ENCODE data around the gene NDUFS7. TPM values are rescaled to one million over a fixed set of nuclear protein-coding genes. Genes with fewer than 3 reads are reported as not detected.

The NDUFS7 gene
- total RNA-seq, 4 donors from 2014 or later: 77.7 to 106 (median 86.1) TPM

- peaks cover 3 to 55% (median 19%) of the 10 kb centered on the region in 3 donors for H3K4me1 ChIP-seq
- no peaks in the 10 kb centered on the region for H3K27me3 ChIP-seq
- peaks cover 0 to 43% of the 10 kb centered on the region in 2 donors for H3K36me3 ChIP-seq
- H3K9me3 ChIP-seq: no peaks in the 10 kb centered on the region
- WGBS, 2 donors (ENCODE audit: low coverage in 1 of 2): 72% methylated on average over 6 of the region's 42 CpGs; no CpG with 5 or more reads in 1 of the 2 donors
- TF ChIP-seq POLR2AphosphoS5 (IDR thresholded peaks at IDR 0.05) (no peak), POLR2A (IDR thresholded peaks at IDR 0.05) (no peak), EP300 (IDR thresholded peaks at IDR 0.05) (no peak)
- TF ChIP-seq, protein P1, sequence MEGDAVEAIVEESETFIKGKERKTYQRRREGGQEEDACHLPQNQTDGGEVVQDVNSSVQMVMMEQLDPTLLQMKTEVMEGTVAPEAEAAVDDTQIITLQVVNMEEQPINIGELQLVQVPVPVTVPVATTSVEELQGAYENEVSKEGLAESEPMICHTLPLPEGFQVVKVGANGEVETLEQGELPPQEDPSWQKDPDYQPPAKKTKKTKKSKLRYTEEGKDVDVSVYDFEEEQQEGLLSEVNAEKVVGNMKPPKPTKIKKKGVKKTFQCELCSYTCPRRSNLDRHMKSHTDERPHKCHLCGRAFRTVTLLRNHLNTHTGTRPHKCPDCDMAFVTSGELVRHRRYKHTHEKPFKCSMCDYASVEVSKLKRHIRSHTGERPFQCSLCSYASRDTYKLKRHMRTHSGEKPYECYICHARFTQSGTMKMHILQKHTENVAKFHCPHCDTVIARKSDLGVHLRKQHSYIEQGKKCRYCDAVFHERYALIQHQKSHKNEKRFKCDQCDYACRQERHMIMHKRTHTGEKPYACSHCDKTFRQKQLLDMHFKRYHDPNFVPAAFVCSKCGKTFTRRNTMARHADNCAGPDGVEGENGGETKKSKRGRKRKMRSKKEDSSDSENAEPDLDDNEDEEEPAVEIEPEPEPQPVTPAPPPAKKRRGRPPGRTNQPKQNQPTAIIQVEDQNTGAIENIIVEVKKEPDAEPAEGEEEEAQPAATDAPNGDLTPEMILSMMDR (IDR thresholded peaks at IDR 0.05): no peak
- no peak overlapping the region for H3K4me3 ChIP-seq
- H3K27ac ChIP-seq: no peak overlapping the region
- no peak for ATAC-seq
These were observed 13.3 kb downstream of the NDUFS7 start for GRCh38 chr19:1396768-1397679.

GRCh38 chr19:1397838-1398237, 14.1 kb downstream of the NDUFS7 start:
- no peak overlapping the region for H3K4me3 ChIP-seq
- no peaks in the 10 kb centered on the region for H3K27me3 ChIP-seq
- TF ChIP-seq POLR2A (IDR thresholded peaks at IDR 0.05) (no peak), EP300 (IDR thresholded peaks at IDR 0.05) (no peak), POLR2AphosphoS5 (IDR thresholded peaks at IDR 0.05) (no peak)
- TF ChIP-seq, protein P1 (IDR thresholded peaks at IDR 0.05): no peak
- H3K4me1 ChIP-seq: peaks cover 3 to 63% (median 19%) of the 10 kb centered on the region in 3 donors
- WGBS, 2 donors (ENCODE audit: low coverage in 1 of 2): 89% methylated on average over 1 of the region's 9 CpGs; no CpG with 5 or more reads in 1 of the 2 donors
- no peak for ATAC-seq
- no peak overlapping the region for H3K27ac ChIP-seq
- peaks cover 0 to 35% of the 10 kb centered on the region in 2 donors for H3K36me3 ChIP-seq
- no peaks in the 10 kb centered on the region for H3K9me3 ChIP-seq

DNA sequence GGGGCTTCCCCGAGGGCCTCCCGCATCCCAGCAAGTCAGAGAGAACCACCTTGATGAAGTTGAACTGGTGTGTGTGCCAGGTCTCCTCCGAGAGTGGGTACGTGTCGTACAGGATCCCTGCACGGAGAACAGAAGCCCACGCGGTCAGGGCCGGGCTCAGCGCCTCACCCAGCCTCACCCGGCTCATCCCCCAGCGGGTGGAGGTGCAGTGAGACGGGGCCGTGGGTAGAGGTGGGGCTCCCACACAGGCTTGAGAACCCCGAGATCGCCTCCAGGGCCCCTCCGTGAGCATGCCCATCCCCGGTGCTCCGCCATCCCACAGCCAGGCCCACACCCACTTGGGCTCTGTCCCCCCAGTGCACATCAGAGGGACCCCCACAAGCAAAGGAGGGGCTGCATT, 15.4 kb downstream of the NDUFS7 start:
- no CpG with 5 or more reads among the region's 19 CpGs for WGBS, 2 donors (ENCODE audit: low coverage in 1 of 2)
- Histone ChIP-seq H3K9me3 (no peaks in the 10 kb centered on the region), H3K27me3 (no peaks in the 10 kb centered on the region), H3K27ac (no peak overlapping the region), H3K36me3 (peaks cover 0 to 23% of the 10 kb centered on the region in 2 donors), H3K4me1 (peaks cover 3 to 63% (median 19%) of the 10 kb centered on the region in 3 donors), H3K4me3 (no peak overlapping the region)
- TF ChIP-seq POLR2AphosphoS5 (IDR thresholded peaks at IDR 0.05): no peak
- TF ChIP-seq EP300 (IDR thresholded peaks at IDR 0.05): no peak
- TF ChIP-seq POLR2A (IDR thresholded peaks at IDR 0.05): no peak
- TF ChIP-seq, protein P1 (IDR thresholded peaks at IDR 0.05): no peak
- no peak for ATAC-seq

DNA sequence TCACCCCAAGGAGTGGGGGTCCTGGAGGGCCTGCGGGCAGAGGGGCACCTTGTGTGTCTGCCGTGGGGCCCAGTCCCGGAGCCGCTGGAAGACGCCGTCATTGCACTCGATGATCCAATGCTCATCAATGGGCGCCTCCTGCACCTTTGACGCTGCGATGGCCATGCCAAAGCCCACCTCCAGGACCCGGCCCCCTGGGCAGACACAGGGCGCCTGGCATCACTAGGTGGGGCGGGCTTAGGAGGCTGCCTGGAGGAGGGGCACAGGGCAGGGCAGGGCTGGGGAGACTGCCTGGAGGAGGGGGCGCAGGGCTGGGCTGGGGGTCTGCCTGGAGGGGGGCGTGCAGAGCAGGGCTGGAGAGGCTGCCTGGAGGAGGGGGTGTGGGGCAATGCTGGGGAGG, 16.0 kb downstream of the NDUFS7 start:
- 100% methylated on average over 1 of the region's 15 CpGs; no CpG with 5 or more reads in 1 of the 2 donors for WGBS, 2 donors (ENCODE audit: low coverage in 1 of 2)
- Histone ChIP-seq H3K27ac (no peak overlapping the region), H3K36me3 (peaks cover 0 to 16% of the 10 kb centered on the region in 2 donors), H3K27me3 (no peaks in the 10 kb centered on the region), H3K9me3 (no peaks in the 10 kb centered on the region), H3K4me3 (peak overlapping the region in 1 of 2 donors; percentile 64), H3K4me1 (peaks cover 3 to 57% (median 19%) of the 10 kb centered on the region in 3 donors)
- TF ChIP-seq POLR2A (IDR thresholded peaks at IDR 0.05): no peak
- no peak for ATAC-seq

DNA sequence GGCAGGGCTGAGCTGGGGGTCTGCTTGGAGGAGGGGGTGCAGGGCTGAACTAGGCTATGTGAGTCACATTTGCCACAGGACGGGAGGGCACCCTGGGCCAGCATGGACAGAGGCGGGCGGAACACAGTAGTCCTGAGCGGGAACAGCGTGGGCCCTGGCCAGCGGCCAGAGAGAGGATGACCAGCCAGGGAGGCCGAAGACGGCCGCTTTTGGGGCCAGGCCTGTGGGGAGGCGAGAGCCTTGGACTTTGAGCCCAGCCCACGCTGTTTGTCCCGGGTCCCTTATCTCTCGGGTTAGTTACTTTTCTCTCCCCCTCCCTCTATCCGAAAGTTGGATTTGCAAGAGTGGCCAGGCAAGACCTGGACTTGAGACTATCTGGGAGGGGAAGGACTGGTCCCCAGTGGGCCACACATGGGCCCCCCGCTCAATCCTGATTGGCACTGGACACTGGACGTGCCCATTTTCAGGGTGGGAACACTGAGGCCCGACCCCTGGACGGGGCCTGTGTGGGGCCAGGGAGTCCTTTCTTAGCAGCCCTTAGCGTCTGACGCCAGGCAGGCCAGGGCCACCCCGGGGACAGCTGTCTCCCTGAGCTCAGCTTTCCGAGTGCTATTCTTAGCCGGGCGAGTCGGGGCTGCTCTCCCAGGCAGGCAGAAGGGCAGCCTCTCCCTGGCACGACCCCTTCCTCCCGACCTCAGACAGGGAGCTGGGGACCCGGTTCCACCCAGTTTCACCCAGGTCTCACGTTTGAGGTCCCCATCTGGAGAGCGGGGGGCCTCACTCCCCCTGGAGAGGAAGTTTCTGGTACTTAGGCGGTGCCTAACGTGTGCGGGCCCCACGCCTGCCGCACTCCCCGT, 16.8 kb downstream of the NDUFS7 start:
- peaks cover 0 to 9% of the 10 kb centered on the region in 2 donors for H3K36me3 ChIP-seq
- TF ChIP-seq, protein P1 (IDR thresholded peaks at IDR 0.05): no peak
- TF ChIP-seq POLR2AphosphoS5 (IDR thresholded peaks at IDR 0.05) (no peak), POLR2A (IDR thresholded peaks at IDR 0.05) (no peak), EP300 (IDR thresholded peaks at IDR 0.05) (no peak)
- H3K4me3 ChIP-seq: peak overlapping the region; percentile 42 to 64
- H3K4me1 ChIP-seq: peaks cover 3 to 50% (median 19%) of the 10 kb centered on the region in 3 donors
- WGBS, 2 donors (ENCODE audit: low coverage in 1 of 2): 17 to 54% methylated on average over 1 to 13 of the region's 36 CpGs
- ATAC-seq: peak; percentile 19
- no peaks in the 10 kb centered on the region for H3K9me3 ChIP-seq
- H3K27ac ChIP-seq: peak overlapping the region in 1 of 4 donors; percentile 55
- H3K27me3 ChIP-seq: no peaks in the 10 kb centered on the region
